Chondrocyte (in vitro differentiated cells): ENCODE data around the gene KAZN. TPM values are rescaled to one million over a fixed set of nuclear protein-coding genes. Genes with fewer than 3 reads are reported as not detected.

ENCODE experiments used
- DNase-seq: peaks from one replicate; pipeline ENCODE4 v3.0.0; 2021; ENCODE audit warnings: mixed read lengths, low spot score
- H3K27ac Mint-ChIP-seq: one replicate; pipeline ENCODE4 v1.8.0; 2021; ENCODE audit warnings: mild to moderate bottlenecking, moderate library complexity, mixed read lengths; ENCODE audit not compliant: unreplicated experiment
- H3K27me3 Mint-ChIP-seq: 2 replicates; pipeline ENCODE4 v1.8.0; 2021; ENCODE audit warnings: low read depth, mixed read lengths
- H3K36me3 Mint-ChIP-seq: 2 replicates; pipeline ENCODE4 v1.8.0; 2021; ENCODE audit warnings: low read depth, mixed read lengths
- H3K4me1 Mint-ChIP-seq: 2 replicates; pipeline ENCODE4 v1.8.0; 2021; ENCODE audit warnings: low read depth, mild to moderate bottlenecking, mixed read lengths
- H3K4me3 Mint-ChIP-seq: one replicate; pipeline ENCODE4 v1.8.0; 2021; ENCODE audit warnings: mild to moderate bottlenecking, moderate library complexity, mixed read lengths; ENCODE audit not compliant: unreplicated experiment
- H3K9me3 Mint-ChIP-seq: 2 replicates; pipeline ENCODE4 v1.8.0; 2021; ENCODE audit warnings: low read depth, mixed read lengths
- total RNA-seq: library from RNA; stranded (reverse); gene quantifications from 3 replicates; pipeline ENCODE4 v1.2.1, GENCODE V29; 2021
- TF ChIP-seq, protein P1 (sequence below): fragments of 200-600 bp; sonication (generic); IDR thresholded peaks from 2 replicates; pipeline ENCODE4 v1.5.0; 2021; ENCODE audit warnings: antibody characterized with exemption, mild to moderate bottlenecking, moderate library complexity

KAZN gene
- total RNA-seq, 1 donor from 2014 or later = 29.6 TPM

DNA sequence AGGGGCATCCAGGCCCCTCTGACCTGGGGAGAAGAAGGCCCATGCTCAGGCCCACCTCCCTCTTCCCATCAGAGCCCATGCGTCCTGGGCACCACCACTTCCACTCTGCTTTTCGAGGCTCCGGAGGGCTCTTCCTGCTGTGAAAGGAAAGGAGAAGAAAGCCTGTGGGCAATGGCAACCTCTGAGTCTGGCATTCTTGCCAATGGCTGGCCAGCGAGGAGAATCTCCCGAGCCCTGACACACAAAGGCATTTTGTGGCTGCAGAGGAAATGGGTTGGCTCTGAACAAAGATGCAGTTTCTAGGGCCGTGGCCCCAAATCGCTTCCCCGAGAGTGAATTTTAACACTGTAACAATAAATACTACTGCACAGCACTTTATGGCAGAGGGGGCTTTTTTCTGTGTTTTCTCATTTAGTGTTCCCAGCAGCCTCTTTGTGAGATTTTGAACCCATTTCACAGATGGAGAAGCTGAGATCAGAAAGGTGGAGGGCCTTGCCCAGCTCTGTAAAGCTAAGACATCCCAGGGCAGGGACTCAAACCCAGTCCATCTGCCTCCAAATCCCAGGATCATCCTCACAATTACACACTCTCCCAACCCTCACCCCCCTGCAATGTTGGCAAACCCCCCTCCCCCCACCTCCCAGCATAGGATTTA, 519.3 kb downstream of the KAZN start:
- no peak overlapping the region for H3K4me3 Mint-ChIP-seq
- H3K27me3 Mint-ChIP-seq = peaks cover 31% of the 10 kb centered on the region
- DNase-seq = no peak
- H3K4me1 Mint-ChIP-seq = no peaks in the 10 kb centered on the region
- TF ChIP-seq, protein P1, sequence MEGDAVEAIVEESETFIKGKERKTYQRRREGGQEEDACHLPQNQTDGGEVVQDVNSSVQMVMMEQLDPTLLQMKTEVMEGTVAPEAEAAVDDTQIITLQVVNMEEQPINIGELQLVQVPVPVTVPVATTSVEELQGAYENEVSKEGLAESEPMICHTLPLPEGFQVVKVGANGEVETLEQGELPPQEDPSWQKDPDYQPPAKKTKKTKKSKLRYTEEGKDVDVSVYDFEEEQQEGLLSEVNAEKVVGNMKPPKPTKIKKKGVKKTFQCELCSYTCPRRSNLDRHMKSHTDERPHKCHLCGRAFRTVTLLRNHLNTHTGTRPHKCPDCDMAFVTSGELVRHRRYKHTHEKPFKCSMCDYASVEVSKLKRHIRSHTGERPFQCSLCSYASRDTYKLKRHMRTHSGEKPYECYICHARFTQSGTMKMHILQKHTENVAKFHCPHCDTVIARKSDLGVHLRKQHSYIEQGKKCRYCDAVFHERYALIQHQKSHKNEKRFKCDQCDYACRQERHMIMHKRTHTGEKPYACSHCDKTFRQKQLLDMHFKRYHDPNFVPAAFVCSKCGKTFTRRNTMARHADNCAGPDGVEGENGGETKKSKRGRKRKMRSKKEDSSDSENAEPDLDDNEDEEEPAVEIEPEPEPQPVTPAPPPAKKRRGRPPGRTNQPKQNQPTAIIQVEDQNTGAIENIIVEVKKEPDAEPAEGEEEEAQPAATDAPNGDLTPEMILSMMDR = no peak
- peaks cover 3% of the 10 kb centered on the region for H3K36me3 Mint-ChIP-seq
- H3K27ac Mint-ChIP-seq = no peak overlapping the region
- no peaks in the 10 kb centered on the region for H3K9me3 Mint-ChIP-seq

DNA sequence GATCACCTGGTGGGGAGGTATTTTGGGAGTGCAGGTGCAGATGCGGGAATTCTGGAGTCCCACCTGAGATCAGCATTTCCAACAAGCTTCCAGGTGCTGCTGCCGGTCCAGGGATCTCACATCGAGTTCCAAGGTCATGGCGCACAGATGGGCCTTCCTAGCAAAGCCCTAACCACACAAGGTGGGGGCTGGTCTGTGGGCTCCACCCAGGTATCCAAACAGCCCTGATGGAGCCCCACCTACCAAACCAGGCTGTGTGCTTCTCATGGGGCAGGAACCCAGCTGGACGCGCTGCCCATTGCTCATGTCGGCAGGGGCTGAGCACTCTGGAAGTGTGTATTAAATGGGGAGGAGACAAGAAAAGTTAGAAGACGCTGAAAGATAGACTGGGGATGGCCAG, 520.1 kb downstream of the KAZN start:
- Mint-ChIP-seq H3K27ac (no peak overlapping the region), H3K36me3 (peaks cover 3% of the 10 kb centered on the region), H3K27me3 (peaks cover 34% of the 10 kb centered on the region), H3K4me3 (no peak overlapping the region), H3K4me1 (no peaks in the 10 kb centered on the region), H3K9me3 (no peaks in the 10 kb centered on the region)
- TF ChIP-seq, protein P1 = no peak
- DNase-seq = no peak

DNA sequence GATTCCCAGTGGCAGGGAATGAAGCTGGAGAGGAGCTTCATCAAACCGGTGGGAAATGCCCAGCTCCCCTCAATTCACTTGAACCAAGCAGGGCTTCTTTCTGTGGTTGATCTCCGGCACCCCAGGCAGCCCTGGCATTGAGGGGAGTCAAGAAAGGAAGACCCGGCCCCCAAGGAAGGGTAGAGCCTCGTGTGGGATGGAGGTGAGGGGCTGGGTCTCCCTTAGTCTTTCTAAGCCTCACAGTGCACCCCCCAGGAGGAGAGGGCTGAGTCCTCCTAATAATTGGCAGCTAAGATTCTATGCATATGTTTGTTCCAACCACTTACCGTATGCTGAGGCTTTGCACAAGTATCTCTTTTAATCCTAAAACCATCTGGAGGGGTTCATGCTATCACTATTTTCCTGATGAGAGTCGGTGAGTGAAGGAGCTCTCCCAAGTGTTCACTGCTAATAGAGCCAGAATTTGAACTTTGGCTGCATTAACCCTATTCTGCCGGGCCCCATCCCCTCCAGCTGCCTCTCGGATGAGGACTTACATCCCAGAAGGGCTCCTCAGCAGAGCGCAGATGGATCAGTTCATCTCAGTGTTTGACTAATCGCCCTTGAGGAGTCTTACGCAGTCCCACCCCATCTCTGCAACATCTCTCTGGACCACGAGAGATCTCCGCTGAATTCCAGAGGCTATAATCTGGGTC, 521.9 kb downstream of the KAZN start:
- Mint-ChIP-seq H3K27ac (no peak overlapping the region), H3K4me3 (no peak overlapping the region), H3K36me3 (no peaks in the 10 kb centered on the region), H3K9me3 (no peaks in the 10 kb centered on the region), H3K27me3 (peaks cover 35% of the 10 kb centered on the region), H3K4me1 (no peaks in the 10 kb centered on the region)
- DNase-seq = no peak
- TF ChIP-seq, protein P1 = no peak

DNA sequence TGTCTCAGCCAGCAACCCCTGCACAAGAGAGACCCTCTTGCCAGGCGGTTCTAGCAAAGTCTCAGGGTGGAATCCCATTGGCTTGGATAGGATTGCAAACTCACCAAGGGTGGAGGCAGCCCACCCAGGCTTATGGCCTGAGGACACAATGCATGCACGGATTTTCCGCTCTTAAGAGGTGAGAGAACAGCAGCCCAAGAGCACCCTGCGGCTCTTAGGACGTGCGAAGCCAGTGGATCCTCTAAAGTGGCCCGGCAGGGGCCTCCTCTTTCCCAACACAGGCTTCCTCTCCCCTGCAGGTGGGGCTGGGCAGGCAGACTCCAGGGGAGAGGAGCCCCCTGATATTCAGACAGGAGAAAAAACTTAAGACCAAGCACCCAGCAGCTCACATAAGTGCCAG, 523.8 kb downstream of the KAZN start:
- H3K4me1 Mint-ChIP-seq = no peaks in the 10 kb centered on the region
- no peak for DNase-seq
- H3K27me3 Mint-ChIP-seq = peaks cover 32% of the 10 kb centered on the region
- no peaks in the 10 kb centered on the region for H3K36me3 Mint-ChIP-seq
- H3K4me3 Mint-ChIP-seq = no peak overlapping the region
- no peaks in the 10 kb centered on the region for H3K9me3 Mint-ChIP-seq
- TF ChIP-seq, protein P1 = no peak
- H3K27ac Mint-ChIP-seq = no peak overlapping the region

DNA sequence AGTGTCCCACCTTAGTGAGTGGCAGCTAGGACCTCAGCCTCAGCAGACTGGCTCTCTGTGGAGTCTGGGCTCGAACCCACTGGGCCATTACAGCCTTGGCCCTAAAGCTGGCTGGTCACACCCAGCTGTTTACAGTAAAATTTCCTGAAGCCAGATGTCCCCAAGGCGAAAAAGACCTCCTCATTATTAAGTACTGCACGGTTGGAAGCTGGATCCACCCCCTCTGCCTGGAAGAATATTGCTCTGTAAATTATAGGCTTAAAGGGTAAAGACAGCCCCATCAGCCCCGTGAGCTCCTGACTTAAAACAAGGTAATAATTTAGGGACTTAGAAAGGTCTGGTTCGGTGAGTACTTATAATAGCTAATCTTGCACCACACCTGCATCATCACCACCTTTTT, 524.8 kb downstream of the KAZN start:
- no peak for DNase-seq
- Mint-ChIP-seq H3K4me1 (no peaks in the 10 kb centered on the region), H3K36me3 (no peaks in the 10 kb centered on the region), H3K9me3 (no peaks in the 10 kb centered on the region), H3K27ac (no peak overlapping the region), H3K4me3 (no peak overlapping the region), H3K27me3 (peaks cover 32% of the 10 kb centered on the region)
- TF ChIP-seq, protein P1 = no peak
